ENCODE data around the gene IL20RB. TPM values are rescaled to one million over a fixed set of nuclear protein-coding genes. Genes with fewer than 3 reads are reported as not detected.

The IL20RB gene
- total RNA-seq, 1 donor: 1.8 TPM

GRCh38 chr3:136937851-136938250 is 19.9 kb upstream of the IL20RB start:
- H3K27ac ChIP-seq (ENCODE audit: low read depth, low read length): no peak overlapping the region
- H3K4me1 ChIP-seq (ENCODE audit: insufficient read depth, low read length): peaks cover 16% of the 10 kb centered on the region
- H3K9me3 ChIP-seq (ENCODE audit: low read depth, low read length): no peaks in the 10 kb centered on the region
- peaks cover 20% of the 10 kb centered on the region for H4K20me1 ChIP-seq (ENCODE audit: insufficient read depth, low read length)
- H2AFZ ChIP-seq (ENCODE audit: low read length): no peak overlapping the region
- H3K27me3 ChIP-seq (ENCODE audit: insufficient read depth, low read length): no peaks in the 10 kb centered on the region
- H3K79me2 ChIP-seq (ENCODE audit: insufficient read depth, low read length): peaks cover 82% of the 10 kb centered on the region
- DNase-seq (ENCODE audit: insufficient read length, low spot score, missing footprints): no peak
- no peak overlapping the region for H3K4me3 ChIP-seq (ENCODE audit: insufficient read depth, low read length)
- TF ChIP-seq, protein P1, sequence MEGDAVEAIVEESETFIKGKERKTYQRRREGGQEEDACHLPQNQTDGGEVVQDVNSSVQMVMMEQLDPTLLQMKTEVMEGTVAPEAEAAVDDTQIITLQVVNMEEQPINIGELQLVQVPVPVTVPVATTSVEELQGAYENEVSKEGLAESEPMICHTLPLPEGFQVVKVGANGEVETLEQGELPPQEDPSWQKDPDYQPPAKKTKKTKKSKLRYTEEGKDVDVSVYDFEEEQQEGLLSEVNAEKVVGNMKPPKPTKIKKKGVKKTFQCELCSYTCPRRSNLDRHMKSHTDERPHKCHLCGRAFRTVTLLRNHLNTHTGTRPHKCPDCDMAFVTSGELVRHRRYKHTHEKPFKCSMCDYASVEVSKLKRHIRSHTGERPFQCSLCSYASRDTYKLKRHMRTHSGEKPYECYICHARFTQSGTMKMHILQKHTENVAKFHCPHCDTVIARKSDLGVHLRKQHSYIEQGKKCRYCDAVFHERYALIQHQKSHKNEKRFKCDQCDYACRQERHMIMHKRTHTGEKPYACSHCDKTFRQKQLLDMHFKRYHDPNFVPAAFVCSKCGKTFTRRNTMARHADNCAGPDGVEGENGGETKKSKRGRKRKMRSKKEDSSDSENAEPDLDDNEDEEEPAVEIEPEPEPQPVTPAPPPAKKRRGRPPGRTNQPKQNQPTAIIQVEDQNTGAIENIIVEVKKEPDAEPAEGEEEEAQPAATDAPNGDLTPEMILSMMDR (IDR thresholded peaks at IDR 0.05; ENCODE audit: extremely low read depth, low read depth, low read length): no peak
- no peak overlapping the region for H3K4me2 ChIP-seq (ENCODE audit: insufficient read depth, low read length)
- no peaks in the 10 kb centered on the region for H3K36me3 ChIP-seq (ENCODE audit: insufficient read depth, low read length)

GRCh38 chr3:136938334-136938733 is 19.4 kb upstream of the IL20RB start:
- Histone ChIP-seq H2AFZ (ENCODE audit: low read length) (no peak overlapping the region), H3K4me1 (ENCODE audit: insufficient read depth, low read length) (peaks cover 16% of the 10 kb centered on the region), H3K36me3 (ENCODE audit: insufficient read depth, low read length) (no peaks in the 10 kb centered on the region), H3K27ac (ENCODE audit: low read depth, low read length) (no peak overlapping the region), H4K20me1 (ENCODE audit: insufficient read depth, low read length) (peaks cover 20% of the 10 kb centered on the region), H3K27me3 (ENCODE audit: insufficient read depth, low read length) (no peaks in the 10 kb centered on the region), H3K9me3 (ENCODE audit: low read depth, low read length) (no peaks in the 10 kb centered on the region), H3K4me3 (ENCODE audit: insufficient read depth, low read length) (no peak overlapping the region), H3K79me2 (ENCODE audit: insufficient read depth, low read length) (peaks cover 81% of the 10 kb centered on the region), H3K4me2 (ENCODE audit: insufficient read depth, low read length) (no peak overlapping the region)
- TF ChIP-seq, protein P1 (IDR thresholded peaks at IDR 0.05; ENCODE audit: extremely low read depth, low read depth, low read length): no peak
- no peak for DNase-seq (ENCODE audit: insufficient read length, low spot score, missing footprints)

DNA sequence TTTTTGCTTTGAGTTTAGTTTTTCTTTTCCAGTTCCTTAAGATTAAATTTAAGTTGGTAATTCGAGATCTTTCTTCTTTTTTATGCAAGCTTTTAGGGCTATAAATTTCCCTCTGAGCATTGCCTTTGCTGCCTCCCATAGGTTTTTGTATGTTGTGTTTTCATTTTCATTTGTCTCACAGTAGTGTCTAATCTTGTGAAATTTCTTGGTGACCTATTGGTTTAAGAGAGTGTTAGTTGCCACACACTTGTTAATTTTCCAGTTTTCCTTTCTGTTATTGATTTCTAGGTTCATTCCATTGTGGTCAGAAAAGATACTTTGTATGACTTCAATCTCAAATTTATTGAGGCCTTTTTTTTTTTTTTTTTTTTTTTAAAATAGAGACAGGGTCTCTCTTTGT is 18.3 kb upstream of the IL20RB start:
- H2AFZ ChIP-seq (ENCODE audit: low read length): no peak overlapping the region
- H4K20me1 ChIP-seq (ENCODE audit: insufficient read depth, low read length): peaks cover 20% of the 10 kb centered on the region
- no peak overlapping the region for H3K4me2 ChIP-seq (ENCODE audit: insufficient read depth, low read length)
- TF ChIP-seq, protein P1 (IDR thresholded peaks at IDR 0.05; ENCODE audit: extremely low read depth, low read depth, low read length): no peak
- no peaks in the 10 kb centered on the region for H3K9me3 ChIP-seq (ENCODE audit: low read depth, low read length)
- no peak overlapping the region for H3K27ac ChIP-seq (ENCODE audit: low read depth, low read length)
- H3K4me1 ChIP-seq (ENCODE audit: insufficient read depth, low read length): peaks cover 18% of the 10 kb centered on the region
- DNase-seq (ENCODE audit: insufficient read length, low spot score, missing footprints): no peak
- H3K4me3 ChIP-seq (ENCODE audit: insufficient read depth, low read length): no peak overlapping the region
- peaks cover 85% of the 10 kb centered on the region for H3K79me2 ChIP-seq (ENCODE audit: insufficient read depth, low read length)
- no peaks in the 10 kb centered on the region for H3K27me3 ChIP-seq (ENCODE audit: insufficient read depth, low read length)
- no peaks in the 10 kb centered on the region for H3K36me3 ChIP-seq (ENCODE audit: insufficient read depth, low read length)

- Histone ChIP-seq H3K36me3 (ENCODE audit: insufficient read depth, low read length) (peaks cover 7% of the 10 kb centered on the region), H3K4me1 (ENCODE audit: insufficient read depth, low read length) (peaks cover 15% of the 10 kb centered on the region), H3K79me2 (ENCODE audit: insufficient read depth, low read length) (peaks cover 74% of the 10 kb centered on the region), H3K4me3 (ENCODE audit: insufficient read depth, low read length) (no peak overlapping the region), H4K20me1 (ENCODE audit: insufficient read depth, low read length) (peaks cover 22% of the 10 kb centered on the region), H3K4me2 (ENCODE audit: insufficient read depth, low read length) (peak overlapping the region; percentile 12), H3K27ac (ENCODE audit: low read depth, low read length) (no peak overlapping the region), H2AFZ (ENCODE audit: low read length) (no peak overlapping the region), H3K27me3 (ENCODE audit: insufficient read depth, low read length) (no peaks in the 10 kb centered on the region), H3K9me3 (ENCODE audit: low read depth, low read length) (no peaks in the 10 kb centered on the region)
- DNase-seq (ENCODE audit: insufficient read length, low spot score, missing footprints): no peak
- TF ChIP-seq, protein P1 (IDR thresholded peaks at IDR 0.05; ENCODE audit: extremely low read depth, low read depth, low read length): no peak
Measured at GRCh38 chr3:136942803-136943202, 15.0 kb upstream of the IL20RB start.
